ENCODE measurements around the gene DYNLL2. TPM values are rescaled to one million over a fixed set of nuclear protein-coding genes. Genes with fewer than 3 reads are reported as not detected.

The DYNLL2 gene
- total RNA-seq, 2 experiments from 2014 or later: 29.5 to 31.3 TPM

DNA sequence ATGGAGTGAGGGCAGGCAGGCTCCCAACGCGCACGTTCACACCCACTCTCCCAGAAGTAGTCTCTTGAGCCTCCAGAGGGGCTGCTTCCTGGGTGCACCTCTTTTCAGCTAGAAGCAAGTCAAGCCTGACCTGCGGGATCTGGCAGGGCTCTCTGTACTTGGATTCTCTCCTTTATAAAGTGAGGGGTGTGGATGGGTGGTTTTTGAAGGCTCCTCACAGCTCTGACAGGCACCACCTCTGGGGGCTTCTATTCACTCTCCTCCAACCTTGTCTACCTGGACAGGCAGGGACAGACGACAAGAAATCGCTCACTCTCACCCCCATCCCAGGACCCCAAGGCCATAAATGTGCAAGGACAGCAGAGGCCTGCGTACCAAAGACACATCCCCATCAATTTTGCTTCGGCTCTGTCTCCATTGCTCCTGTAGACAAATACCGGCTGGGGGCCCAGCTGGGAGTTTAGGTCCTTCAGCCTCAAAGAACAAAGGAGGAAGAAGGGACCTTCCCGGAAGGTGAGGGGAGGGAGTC is 814 bp upstream of the DYNLL2 start:
- Mint-ChIP-seq H3K27ac (peak overlapping the region; percentile 83), H3K27me3 (peaks cover 30% of the 10 kb centered on the region), H3K36me3 (peaks cover 7% of the 10 kb centered on the region), H3K4me1 (peaks cover 27% of the 10 kb centered on the region), H3K9me3 (no peaks in the 10 kb centered on the region), H3K4me3 (peak overlapping the region; percentile 44)
- ATAC-seq (ENCODE audit: low read depth): no peak
- no peak for DNase-seq
- POLR2A ChIA-PET: interaction anchor here (0.8 to 2.5 kb wide), 7 partner anchors 71 to 250 kb away, joined by 3 to 20 read pairs (median 5); partner anchors contain the start of genes MRPS23, SRSF1 and VEZF1

- ATAC-seq (ENCODE audit: low read depth) (peak; percentile 71), DNase-seq (peak; percentile 74)
- Mint-ChIP-seq H3K27ac (peak overlapping the region; percentile 78), H3K36me3 (peaks cover 11% of the 10 kb centered on the region), H3K4me1 (peaks cover 34% of the 10 kb centered on the region), H3K9me3 (no peaks in the 10 kb centered on the region), H3K27me3 (peaks cover 19% of the 10 kb centered on the region), H3K4me3 (peak overlapping the region; percentile 86)
- POLR2A ChIA-PET: interaction anchor here (0.5 to 2.5 kb wide), 10 partner anchors 70 to 999 kb away, joined by 3 to 20 read pairs (median 4); partner anchors contain the start of genes AKAP1, MRPS23, SRSF1 and SUPT4H1
Measured at GRCh38 chr17:58083491-58084316, 485 bp downstream of the DYNLL2 start.

DNA sequence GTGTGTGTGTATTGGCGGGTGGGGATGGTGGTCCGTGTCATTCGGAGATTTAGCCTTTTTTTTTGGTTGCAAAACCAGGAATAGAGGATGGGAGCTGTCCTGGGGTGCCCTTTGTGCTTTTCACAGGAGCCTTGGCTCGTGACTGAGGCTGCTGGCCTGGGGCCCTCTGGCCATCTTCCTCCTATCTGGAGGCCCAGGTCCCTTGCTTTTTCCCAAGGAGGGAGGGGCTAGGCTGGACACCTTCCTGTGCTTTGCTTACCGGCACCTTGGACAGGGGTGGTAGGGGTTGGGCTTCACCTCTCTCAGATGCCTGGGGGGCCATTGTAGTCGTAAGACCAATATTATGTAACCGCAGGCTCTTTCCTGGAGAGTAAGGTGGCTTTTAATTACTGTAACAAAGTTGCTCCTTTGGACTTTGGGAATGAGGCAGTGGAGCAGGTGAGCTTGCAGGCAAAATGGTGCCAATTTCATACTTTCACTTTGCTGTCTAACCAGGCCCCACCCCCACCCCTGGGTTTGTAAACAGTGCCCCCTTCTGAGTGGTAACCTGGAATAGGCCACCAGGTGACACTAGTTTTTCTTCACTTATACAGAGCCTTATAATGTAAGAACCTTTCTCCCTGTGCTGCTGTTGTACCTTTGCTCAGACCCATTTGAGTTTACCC is 1.2 kb downstream of the DYNLL2 start:
- POLR2A ChIA-PET: interaction anchor here (0.5 to 2.5 kb wide), 6 partner anchors 77 to 234 kb away, joined by 3 to 20 read pairs (median 6); partner anchors contain the start of genes MRPS23 and SRSF1
- H3K27ac Mint-ChIP-seq: peak overlapping the region; percentile 78

GRCh38 chr17:58085039-58085715 is 2.0 kb downstream of the DYNLL2 start:
- POLR2A ChIA-PET: interaction anchor here (2.5 kb wide), 2 partner anchors 78 to 235 kb away, joined by 11 to 20 read pairs; partner anchors contain the start of genes MRPS23 and SRSF1
- peak overlapping the region; percentile 86 for H3K4me3 Mint-ChIP-seq
- peaks cover 19% of the 10 kb centered on the region for H3K36me3 Mint-ChIP-seq
- peaks cover 37% of the 10 kb centered on the region for H3K4me1 Mint-ChIP-seq
- H3K27ac Mint-ChIP-seq: no peak overlapping the region
- DNase-seq: no peak
- H3K9me3 Mint-ChIP-seq: no peaks in the 10 kb centered on the region
- H3K27me3 Mint-ChIP-seq: peaks cover 4% of the 10 kb centered on the region
- no peak for ATAC-seq (ENCODE audit: low read depth)

More for the DNA sequence above, 1.2 kb downstream of the DYNLL2 start:
- H3K27me3 Mint-ChIP-seq: peaks cover 11% of the 10 kb centered on the region
- peak; percentile 54 for DNase-seq
- peaks cover 15% of the 10 kb centered on the region for H3K36me3 Mint-ChIP-seq
- no peaks in the 10 kb centered on the region for H3K9me3 Mint-ChIP-seq
- peak overlapping the region; percentile 86 for H3K4me3 Mint-ChIP-seq
- peaks cover 34% of the 10 kb centered on the region for H3K4me1 Mint-ChIP-seq
- ATAC-seq (ENCODE audit: low read depth): peak; percentile 11

GRCh38 chr17:58086953-58087352 is 3.7 kb downstream of the DYNLL2 start:
- Mint-ChIP-seq H3K9me3 (no peaks in the 10 kb centered on the region), H3K27ac (no peak overlapping the region), H3K27me3 (no peaks in the 10 kb centered on the region), H3K36me3 (peaks cover 28% of the 10 kb centered on the region), H3K4me1 (peaks cover 37% of the 10 kb centered on the region), H3K4me3 (no peak overlapping the region)
- no peak for DNase-seq
- no peak for ATAC-seq (ENCODE audit: low read depth)
- POLR2A ChIA-PET: interaction anchor here (1.1 kb wide), 1 partner anchor 80 kb away, joined by 5 read pairs; the partner anchor contains the start of gene SRSF1

GRCh38 chr17:58088624-58089023 is 5.4 kb downstream of the DYNLL2 start:
- Mint-ChIP-seq H3K4me3 (no peak overlapping the region), H3K36me3 (peaks cover 33% of the 10 kb centered on the region), H3K27ac (no peak overlapping the region), H3K27me3 (no peaks in the 10 kb centered on the region), H3K4me1 (peaks cover 40% of the 10 kb centered on the region), H3K9me3 (no peaks in the 10 kb centered on the region)
- ATAC-seq (ENCODE audit: low read depth): no peak
- POLR2A ChIA-PET: no interaction called here
- DNase-seq: no peak

DNA sequence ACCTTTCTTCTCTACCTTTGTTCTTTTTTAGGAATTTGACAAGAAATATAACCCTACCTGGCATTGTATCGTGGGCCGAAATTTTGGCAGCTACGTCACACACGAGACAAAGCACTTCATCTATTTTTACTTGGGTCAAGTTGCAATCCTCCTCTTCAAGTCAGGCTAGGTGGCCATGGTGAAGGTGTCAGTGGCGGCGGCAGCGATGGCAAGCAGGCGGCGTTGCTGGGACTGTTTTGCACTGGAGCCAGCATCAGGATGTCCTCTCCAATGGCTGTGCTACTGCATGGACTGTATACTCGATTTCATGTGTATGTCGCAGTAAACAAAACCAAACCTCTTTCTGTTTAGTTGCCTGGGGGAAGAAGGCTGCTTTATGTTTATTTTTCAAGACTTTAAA is 5.9 kb downstream of the DYNLL2 start:
- peaks cover 40% of the 10 kb centered on the region for H3K4me1 Mint-ChIP-seq
- H3K27ac Mint-ChIP-seq: no peak overlapping the region
- DNase-seq (no peak), ATAC-seq (ENCODE audit: low read depth) (no peak)
- no peaks in the 10 kb centered on the region for H3K9me3 Mint-ChIP-seq
- H3K4me3 Mint-ChIP-seq: no peak overlapping the region
- H3K27me3 Mint-ChIP-seq: no peaks in the 10 kb centered on the region
- POLR2A ChIA-PET: no interaction called here
- H3K36me3 Mint-ChIP-seq: peaks cover 36% of the 10 kb centered on the region

GRCh38 chr17:58091024-58091567 is 7.9 kb downstream of the DYNLL2 start:
- H3K27ac Mint-ChIP-seq: no peak overlapping the region
- peaks cover 25% of the 10 kb centered on the region for H3K4me1 Mint-ChIP-seq
- ATAC-seq (ENCODE audit: low read depth) (no peak), DNase-seq (no peak)
- H3K36me3 Mint-ChIP-seq: peaks cover 34% of the 10 kb centered on the region
- H3K27me3 Mint-ChIP-seq: no peaks in the 10 kb centered on the region
- H3K9me3 Mint-ChIP-seq: no peaks in the 10 kb centered on the region
- POLR2A ChIA-PET: no interaction called here
- H3K4me3 Mint-ChIP-seq: no peak overlapping the region

- peaks cover 14% of the 10 kb centered on the region for H3K4me1 Mint-ChIP-seq
- no peak for DNase-seq
- no peak overlapping the region for H3K27ac Mint-ChIP-seq
- H3K4me3 Mint-ChIP-seq: no peak overlapping the region
- H3K27me3 Mint-ChIP-seq: no peaks in the 10 kb centered on the region
- H3K9me3 Mint-ChIP-seq: no peaks in the 10 kb centered on the region
- H3K36me3 Mint-ChIP-seq: peaks cover 31% of the 10 kb centered on the region
- POLR2A ChIA-PET: no interaction called here
- no peak for ATAC-seq (ENCODE audit: low read depth)
Measured at GRCh38 chr17:58092101-58092796, 9.0 kb downstream of the DYNLL2 start.

- Mint-ChIP-seq H3K9me3 (no peaks in the 10 kb centered on the region), H3K4me1 (peaks cover 9% of the 10 kb centered on the region), H3K27me3 (no peaks in the 10 kb centered on the region), H3K4me3 (no peak overlapping the region), H3K27ac (no peak overlapping the region), H3K36me3 (peaks cover 33% of the 10 kb centered on the region)
- no peak for DNase-seq
- POLR2A ChIA-PET: no interaction called here
- ATAC-seq (ENCODE audit: low read depth): no peak
Measured at GRCh38 chr17:58092797-58093385, 9.7 kb downstream of the DYNLL2 start.

GRCh38 chr17:58094118-58094517 is 10.9 kb downstream of the DYNLL2 start:
- Mint-ChIP-seq H3K27me3 (no peaks in the 10 kb centered on the region), H3K27ac (no peak overlapping the region), H3K4me1 (peaks cover 6% of the 10 kb centered on the region), H3K36me3 (peaks cover 27% of the 10 kb centered on the region), H3K4me3 (no peak overlapping the region), H3K9me3 (no peaks in the 10 kb centered on the region)
- POLR2A ChIA-PET: no interaction called here
- no peak for ATAC-seq (ENCODE audit: low read depth)
- DNase-seq: no peak

DNA sequence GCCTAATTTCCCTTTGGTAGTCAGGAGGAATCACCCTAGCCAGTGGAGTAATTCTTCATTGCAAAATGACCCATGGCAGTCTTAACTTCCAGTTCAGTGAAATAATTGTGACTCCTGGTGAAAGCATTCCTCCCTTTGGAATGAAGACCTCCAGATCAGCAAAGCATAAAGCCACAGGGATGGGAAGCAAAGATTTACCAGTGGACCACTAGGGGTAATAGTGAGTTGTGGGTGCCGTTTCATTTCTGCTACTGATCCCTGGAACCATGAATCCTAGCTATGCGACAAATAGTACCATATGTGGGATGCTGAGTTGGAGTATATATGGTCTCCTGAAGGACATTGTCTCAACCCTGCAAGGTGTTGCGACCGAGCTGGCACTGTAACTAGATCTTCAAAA is 13.7 kb downstream of the DYNLL2 start:
- no peak overlapping the region for H3K27ac Mint-ChIP-seq
- peaks cover 11% of the 10 kb centered on the region for H3K4me1 Mint-ChIP-seq
- H3K27me3 Mint-ChIP-seq: no peaks in the 10 kb centered on the region
- H3K9me3 Mint-ChIP-seq: no peaks in the 10 kb centered on the region
- ATAC-seq (ENCODE audit: low read depth) (no peak), DNase-seq (no peak)
- peaks cover 13% of the 10 kb centered on the region for H3K36me3 Mint-ChIP-seq
- no peak overlapping the region for H3K4me3 Mint-ChIP-seq
- POLR2A ChIA-PET: no interaction called here

Measured in activated naive CD8-positive, alpha-beta T cell treated with anti-CD3 and anti-CD28 coated beads, Interleukin-2, amount 10 ng/mL, durations not matched to agents 7 days and 5 days (primary cell).